ENCODE data around the gene GUK1. TPM values are rescaled to one million over a fixed set of nuclear protein-coding genes. Genes with fewer than 3 reads are reported as not detected.

Gene GUK1
- total RNA-seq, 2 donors from 2014 or later = 178 to 221 TPM

GRCh38 chr1:228098323-228098931 is 41.7 kb upstream of the GUK1 start:
- Histone ChIP-seq H3K9me3 (no peaks in the 10 kb centered on the region), H3K36me3 (peaks cover 14% of the 10 kb centered on the region), H3K27me3 (no peaks in the 10 kb centered on the region), H3K4me3 (no peak overlapping the region), H3K4me1 (peaks cover 13% of the 10 kb centered on the region), H3K9ac (ENCODE audit: low read depth in 2 of 2, low read length in 2 of 2) (no peak overlapping the region), H3K27ac (no peak overlapping the region)
- intact Hi-C loops (cut with DNase I) = no loop called here
- no peak for DNase-seq
- no peak for TF ChIP-seq CTCF (IDR thresholded peaks at IDR 0.05)

- Histone ChIP-seq H3K9ac (ENCODE audit: low read depth in 2 of 2, low read length in 2 of 2) (no peak overlapping the region), H3K4me3 (no peak overlapping the region), H3K27me3 (no peaks in the 10 kb centered on the region), H3K9me3 (no peaks in the 10 kb centered on the region), H3K27ac (no peak overlapping the region), H3K36me3 (peaks cover 14% of the 10 kb centered on the region), H3K4me1 (peaks cover 13% of the 10 kb centered on the region)
- intact Hi-C loops (cut with DNase I) = no loop called here
- DNase-seq = no peak
- TF ChIP-seq CTCF (IDR thresholded peaks at IDR 0.05) = no peak
Measured at GRCh38 chr1:228099331-228099732, 40.7 kb upstream of the GUK1 start.

GRCh38 chr1:228100822-228101613 is 39.1 kb upstream of the GUK1 start:
- no peak for TF ChIP-seq CTCF (IDR thresholded peaks at IDR 0.05)
- no peaks in the 10 kb centered on the region for H3K9me3 ChIP-seq
- peaks cover 14% of the 10 kb centered on the region for H3K36me3 ChIP-seq
- H3K9ac ChIP-seq (ENCODE audit: low read depth in 2 of 2, low read length in 2 of 2) = peak overlapping the region in 1 of 2 donors; percentile 78
- intact Hi-C loops (cut with DNase I) = no loop called here
- peak overlapping the region; percentile 90 for H3K4me3 ChIP-seq
- DNase-seq = no peak
- H3K27me3 ChIP-seq = no peaks in the 10 kb centered on the region
- H3K4me1 ChIP-seq = peaks cover 13% of the 10 kb centered on the region
- no peak overlapping the region for H3K27ac ChIP-seq

GRCh38 chr1:228101614-228101993 is 38.5 kb upstream of the GUK1 start:
- intact Hi-C loops (cut with DNase I) = no loop called here
- H3K27ac ChIP-seq = peak overlapping the region; percentile 96
- TF ChIP-seq CTCF (IDR thresholded peaks at IDR 0.05) = no peak
- H3K4me3 ChIP-seq = peak overlapping the region; percentile 90
- H3K9me3 ChIP-seq = no peaks in the 10 kb centered on the region
- no peaks in the 10 kb centered on the region for H3K27me3 ChIP-seq
- peak; percentile 55 for DNase-seq
- H3K36me3 ChIP-seq = peaks cover 14% of the 10 kb centered on the region
- H3K9ac ChIP-seq (ENCODE audit: low read depth in 2 of 2, low read length in 2 of 2) = peak overlapping the region; percentile 78
- peaks cover 13% of the 10 kb centered on the region for H3K4me1 ChIP-seq

GRCh38 chr1:228101994-228102790 is 37.9 kb upstream of the GUK1 start:
- peak overlapping the region; percentile 96 for H3K27ac ChIP-seq

More at GRCh38 chr1:228101994-228102790, 37.9 kb upstream of the GUK1 start:
- Histone ChIP-seq H3K36me3 (peaks cover 14% of the 10 kb centered on the region), H3K9me3 (no peaks in the 10 kb centered on the region), H3K27me3 (no peaks in the 10 kb centered on the region), H3K4me3 (peak overlapping the region; percentile 90), H3K9ac (ENCODE audit: low read depth in 2 of 2, low read length in 2 of 2) (peak overlapping the region; percentile 78), H3K4me1 (peaks cover 13% of the 10 kb centered on the region)
- DNase-seq = peak; percentile 56
- no peak for TF ChIP-seq CTCF (IDR thresholded peaks at IDR 0.05)
- intact Hi-C loops (cut with DNase I) = no loop called here

All from colonic mucosa (tissue), 4 donors.